ENCODE results near the gene KLLN. TPM values are rescaled to one million over a fixed set of nuclear protein-coding genes. Genes with fewer than 3 reads are reported as not detected.
A peak's percentile ranks its signal among the peaks of the same experiment; 100 is the strongest.

The KLLN gene
- total and polyA plus RNA-seq, 9 of the 15 experiments (the other 6 are each of a cell fraction or from before 2014, with no cell fraction given): 0.07 to 0.40 (median 0.25) TPM

GRCh38 chr10:87818505-87819288, 44.6 kb downstream of the KLLN start:
- ATAC-seq: peak; percentile 58
- in situ Hi-C loops (cut with MboI) (no loop called here), intact Hi-C loops (cut with micrococcal nuclease) (loop anchor here (5.0 kb wide), 1 partner anchor 44 kb away; the partner anchor contains the start of genes KLLN and PTEN)
- 14% methylated on average over 28 of the region's 29 CpGs for WGBS (ENCODE audit: insufficient coverage, low coverage, missing lambda C conversion rate)
- Histone ChIP-seq H3K4me3 (peak overlapping the region; percentile 49), H4K20me1 (replicated peaks; ENCODE audit: control insufficient read depth, insufficient read depth, low read length) (no peaks in the 10 kb centered on the region; the same call in 1 of the 2 replicates), H3K27me3 (ENCODE audit: control insufficient read depth in 2 of 2, insufficient read depth in 2 of 2, low read length in 2 of 2) (no peaks in the 10 kb centered on the region), H3K9me3 (replicated peaks; ENCODE audit: control insufficient read depth, insufficient read depth, low read depth, low read length) (no peaks in the 10 kb centered on the region), H3K9me1 (ENCODE audit: control insufficient read depth, insufficient read depth, low read length) (no peaks in the 10 kb centered on the region), H3K36me3 (ENCODE audit: control insufficient read depth, insufficient read depth, low read length) (peaks cover 11% of the 10 kb centered on the region), H3K4me2 (ENCODE audit: insufficient read depth, low read length) (peak overlapping the region; percentile 98), H3K79me2 (ENCODE audit: control insufficient read depth, insufficient read depth, low read length) (peaks cover 44% of the 10 kb centered on the region), H2AFZ (ENCODE audit: low read depth, low read length) (peak overlapping the region; percentile 99), H3K4me1 (replicated peaks in 1 of 2; ENCODE audit: control insufficient read depth in 2 of 2, insufficient read depth in 2 of 2, low read length in 2 of 2) (peaks cover 3 to 5% of the 10 kb centered on the region in 2 experiments; a peak in 3 of 5 replicates), H3K27ac (ENCODE audit: extremely low read depth, low read depth, low read length) (peak overlapping the region; percentile 77), H3K9ac (ENCODE audit: insufficient read depth in 1 of 2, low read depth in 2 of 2, low read length in 2 of 2) (peak overlapping the region; percentile 85 to 93)
- no TSS peak for BruUV-seq (replicated peaks)
- CTCF ChIA-PET (ENCODE audit: low intra/inter-chr PET ratio): interaction anchor here (0.6 to 1.1 kb wide), 2 partner anchors 46 to 880 kb away, joined by 3 read pairs; no protein-coding TSS in a partner anchor
- FAIRE-seq: peak; percentile 58
- POLR2A ChIA-PET: interaction anchor here (0.6 to 2.3 kb wide), 3 partner anchors 9 to 45 kb away, joined by 3 to 11 read pairs (median 4); partner anchors contain the start of genes KLLN and PTEN
- peak; percentile 24 to 51 (median 32) for DNase-seq (ENCODE audit: extremely low read depth in 1 of 4, low spot score in 3 of 4)
- TF ChIP-seq ZNF830 (CRISPR knock-in tag; IDR thresholded peaks at IDR 0.05) (no peak), E2F6 (IDR thresholded peaks at IDR 0.05; ENCODE audit: borderline replicate concordance in 1 of 2, extremely low read depth in 1 of 2, insufficient read depth in 1 of 2, insufficient read length in 1 of 2, low read depth in 1 of 2, low read length in 1 of 2, poor library complexity in 1 of 2, severe bottlenecking in 1 of 2) (peak in 1 of 2 experiments; percentile 12), SAP30 (IDR thresholded peaks at IDR 0.05; ENCODE audit: borderline replicate concordance, insufficient read depth, low read depth, low read length, poor library complexity, severe bottlenecking) (peak; percentile 42), SMARCE1 (IDR thresholded peaks at IDR 0.05) (0 out of 2 replicates have a peak, but pooled peaks have one; percentile 20), CTBP1 (IDR thresholded peaks at IDR 0.05; ENCODE audit: borderline replicate concordance) (peak; percentile 33; the same call in 1 of the 2 replicates), HDAC2 (IDR thresholded peaks at IDR 0.05) (0 out of 2 replicates have a peak, but pooled peaks have one; percentile 52), PHF21A (IDR thresholded peaks at IDR 0.05; ENCODE audit: borderline replicate concordance, low read depth) (peak; percentile 23; the same call in 1 of the 2 replicates)
- TF ChIP-seq, protein P1, sequence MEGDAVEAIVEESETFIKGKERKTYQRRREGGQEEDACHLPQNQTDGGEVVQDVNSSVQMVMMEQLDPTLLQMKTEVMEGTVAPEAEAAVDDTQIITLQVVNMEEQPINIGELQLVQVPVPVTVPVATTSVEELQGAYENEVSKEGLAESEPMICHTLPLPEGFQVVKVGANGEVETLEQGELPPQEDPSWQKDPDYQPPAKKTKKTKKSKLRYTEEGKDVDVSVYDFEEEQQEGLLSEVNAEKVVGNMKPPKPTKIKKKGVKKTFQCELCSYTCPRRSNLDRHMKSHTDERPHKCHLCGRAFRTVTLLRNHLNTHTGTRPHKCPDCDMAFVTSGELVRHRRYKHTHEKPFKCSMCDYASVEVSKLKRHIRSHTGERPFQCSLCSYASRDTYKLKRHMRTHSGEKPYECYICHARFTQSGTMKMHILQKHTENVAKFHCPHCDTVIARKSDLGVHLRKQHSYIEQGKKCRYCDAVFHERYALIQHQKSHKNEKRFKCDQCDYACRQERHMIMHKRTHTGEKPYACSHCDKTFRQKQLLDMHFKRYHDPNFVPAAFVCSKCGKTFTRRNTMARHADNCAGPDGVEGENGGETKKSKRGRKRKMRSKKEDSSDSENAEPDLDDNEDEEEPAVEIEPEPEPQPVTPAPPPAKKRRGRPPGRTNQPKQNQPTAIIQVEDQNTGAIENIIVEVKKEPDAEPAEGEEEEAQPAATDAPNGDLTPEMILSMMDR (IDR thresholded peaks at IDR 0.05 in 2 of 3, conservative IDR thresholded peaks at IDR 0.05 in 1 of 3; ENCODE audit: insufficient read depth in 2 of 3, low read depth in 1 of 3, low read length in 3 of 3): peak in 1 of 3 experiments; percentile 16; a peak in 1 of 6 replicates
- TF ChIP-seq, protein P2, sequence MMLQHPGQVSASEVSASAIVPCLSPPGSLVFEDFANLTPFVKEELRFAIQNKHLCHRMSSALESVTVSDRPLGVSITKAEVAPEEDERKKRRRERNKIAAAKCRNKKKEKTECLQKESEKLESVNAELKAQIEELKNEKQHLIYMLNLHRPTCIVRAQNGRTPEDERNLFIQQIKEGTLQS (IDR thresholded peaks at IDR 0.05): peak; percentile 34; the same call in 1 of the 2 replicates
- TF ChIP-seq, protein P2 (CRISPR knock-in tag; conservative IDR thresholded peaks at IDR 0.05): no peak
- TF ChIP-seq, protein P3, sequence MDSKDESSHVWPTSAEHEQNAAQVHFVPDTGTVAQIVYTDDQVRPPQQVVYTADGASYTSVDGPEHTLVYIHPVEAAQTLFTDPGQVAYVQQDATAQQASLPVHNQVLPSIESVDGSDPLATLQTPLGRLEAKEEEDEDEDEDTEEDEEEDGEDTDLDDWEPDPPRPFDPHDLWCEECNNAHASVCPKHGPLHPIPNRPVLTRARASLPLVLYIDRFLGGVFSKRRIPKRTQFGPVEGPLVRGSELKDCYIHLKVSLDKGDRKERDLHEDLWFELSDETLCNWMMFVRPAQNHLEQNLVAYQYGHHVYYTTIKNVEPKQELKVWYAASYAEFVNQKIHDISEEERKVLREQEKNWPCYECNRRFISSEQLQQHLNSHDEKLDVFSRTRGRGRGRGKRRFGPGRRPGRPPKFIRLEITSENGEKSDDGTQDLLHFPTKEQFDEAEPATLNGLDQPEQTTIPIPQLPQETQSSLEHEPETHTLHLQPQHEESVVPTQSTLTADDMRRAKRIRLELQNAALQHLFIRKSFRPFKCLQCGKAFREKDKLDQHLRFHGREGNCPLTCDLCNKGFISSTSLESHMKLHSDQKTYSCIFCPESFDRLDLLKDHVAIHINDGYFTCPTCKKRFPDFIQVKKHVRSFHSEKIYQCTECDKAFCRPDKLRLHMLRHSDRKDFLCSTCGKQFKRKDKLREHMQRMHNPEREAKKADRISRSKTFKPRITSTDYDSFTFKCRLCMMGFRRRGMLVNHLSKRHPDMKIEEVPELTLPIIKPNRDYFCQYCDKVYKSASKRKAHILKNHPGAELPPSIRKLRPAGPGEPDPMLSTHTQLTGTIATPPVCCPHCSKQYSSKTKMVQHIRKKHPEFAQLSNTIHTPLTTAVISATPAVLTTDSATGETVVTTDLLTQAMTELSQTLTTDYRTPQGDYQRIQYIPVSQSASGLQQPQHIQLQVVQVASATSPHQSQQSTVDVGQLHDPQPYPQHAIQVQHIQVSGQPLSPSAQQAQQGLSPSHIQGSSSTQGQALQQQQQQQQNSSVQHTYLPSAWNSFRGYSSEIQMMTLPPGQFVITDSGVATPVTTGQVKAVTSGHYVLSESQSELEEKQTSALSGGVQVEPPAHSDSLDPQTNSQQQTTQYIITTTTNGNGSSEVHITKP (IDR thresholded peaks at IDR 0.05; ENCODE audit: partially characterized antibody): peak; percentile 15
